LNCaP clone FGC (cell line): ENCODE data around the gene TMEM266.
A peak's percentile ranks its signal among the peaks of the same experiment; 100 is the strongest.

ENCODE experiments used
- DNase-seq: peaks from one replicate; pipeline ENCODE4 v3.0.0-alpha.2; 2011; ENCODE audit warnings: low read depth
- H3K4me3 ChIP-seq: 2 replicates; pipeline ENCODE4 v1.5.1; 2011; ENCODE audit warnings: mild to moderate bottlenecking, low read depth, low read length, control low read depth
- TF ChIP-seq, protein P1 (sequence below): IDR thresholded peaks from 2 replicates; pipeline ENCODE4 v1.5.1; 2012; ENCODE audit warnings: mild to moderate bottlenecking; ENCODE audit not compliant: control insufficient read depth, insufficient read depth; ENCODE audit errors: extremely low read depth

Gene TMEM266

DNA sequence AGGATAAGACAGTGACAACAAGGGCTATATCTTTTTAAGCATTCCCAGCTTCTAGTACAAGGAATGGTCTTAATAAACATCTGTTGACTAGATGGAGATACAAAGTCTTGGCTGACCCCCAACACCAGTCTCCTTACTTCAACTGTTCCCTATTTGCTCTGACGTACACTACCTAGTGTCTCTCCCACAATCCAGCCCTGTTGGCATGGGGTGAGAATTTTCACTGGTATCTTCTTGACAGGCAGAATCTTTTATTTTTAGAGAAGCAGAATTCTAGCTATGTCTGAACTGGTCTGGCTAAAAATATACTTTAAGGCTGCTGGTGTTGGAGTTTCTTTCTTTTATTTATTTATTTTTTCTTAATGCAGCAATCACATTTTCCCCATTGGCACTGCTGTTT, 169.5 kb downstream of the TMEM266 start:
- DNase-seq: no peak
- H3K4me3 ChIP-seq: no peak overlapping the region
- TF ChIP-seq, protein P1, sequence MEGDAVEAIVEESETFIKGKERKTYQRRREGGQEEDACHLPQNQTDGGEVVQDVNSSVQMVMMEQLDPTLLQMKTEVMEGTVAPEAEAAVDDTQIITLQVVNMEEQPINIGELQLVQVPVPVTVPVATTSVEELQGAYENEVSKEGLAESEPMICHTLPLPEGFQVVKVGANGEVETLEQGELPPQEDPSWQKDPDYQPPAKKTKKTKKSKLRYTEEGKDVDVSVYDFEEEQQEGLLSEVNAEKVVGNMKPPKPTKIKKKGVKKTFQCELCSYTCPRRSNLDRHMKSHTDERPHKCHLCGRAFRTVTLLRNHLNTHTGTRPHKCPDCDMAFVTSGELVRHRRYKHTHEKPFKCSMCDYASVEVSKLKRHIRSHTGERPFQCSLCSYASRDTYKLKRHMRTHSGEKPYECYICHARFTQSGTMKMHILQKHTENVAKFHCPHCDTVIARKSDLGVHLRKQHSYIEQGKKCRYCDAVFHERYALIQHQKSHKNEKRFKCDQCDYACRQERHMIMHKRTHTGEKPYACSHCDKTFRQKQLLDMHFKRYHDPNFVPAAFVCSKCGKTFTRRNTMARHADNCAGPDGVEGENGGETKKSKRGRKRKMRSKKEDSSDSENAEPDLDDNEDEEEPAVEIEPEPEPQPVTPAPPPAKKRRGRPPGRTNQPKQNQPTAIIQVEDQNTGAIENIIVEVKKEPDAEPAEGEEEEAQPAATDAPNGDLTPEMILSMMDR: no peak

GRCh38 chr15:76233921-76234320, 174.1 kb downstream of the TMEM266 start:
- peak; percentile 85 for DNase-seq
- no peak overlapping the region for H3K4me3 ChIP-seq
- TF ChIP-seq, protein P1: no peak

DNA sequence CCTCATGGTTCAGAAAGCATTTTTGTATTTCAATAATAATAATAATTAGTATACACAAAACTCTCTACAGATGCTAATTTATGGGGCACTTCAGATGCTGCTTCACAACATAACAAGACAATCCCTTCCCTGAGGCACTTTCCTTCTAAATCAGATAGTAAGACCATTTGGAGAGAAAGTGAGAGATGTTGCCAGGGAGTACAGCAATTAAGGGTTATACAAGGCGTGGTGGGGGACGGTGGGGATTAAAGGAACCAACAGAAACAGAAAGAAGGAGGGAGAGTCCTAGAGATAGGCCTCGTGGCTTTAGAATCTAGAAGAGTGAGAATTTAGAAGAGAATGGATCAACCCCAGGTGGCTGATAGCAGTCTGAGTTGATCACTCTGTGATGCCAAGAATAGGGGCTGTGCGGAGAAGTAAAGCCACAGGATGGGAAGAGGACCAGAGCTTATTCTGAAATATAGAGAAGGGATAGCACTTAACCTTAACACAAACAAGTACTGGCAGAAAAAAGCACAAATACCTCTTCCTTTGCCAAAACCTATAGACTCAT, 174.6 kb downstream of the TMEM266 start:
- no peak overlapping the region for H3K4me3 ChIP-seq
- DNase-seq: no peak
- TF ChIP-seq, protein P1: no peak

GRCh38 chr15:76235186-76235826, 175.5 kb downstream of the TMEM266 start:
- DNase-seq: no peak
- TF ChIP-seq, protein P1: peak; percentile 38
- no peak overlapping the region for H3K4me3 ChIP-seq

- H3K4me3 ChIP-seq: no peak overlapping the region
- TF ChIP-seq, protein P1: no peak
- no peak for DNase-seq
These were observed 176.6 kb downstream of the TMEM266 start for GRCh38 chr15:76236350-76236749.

- H3K4me3 ChIP-seq: no peak overlapping the region
- TF ChIP-seq, protein P1: no peak
- DNase-seq: no peak
These were observed 180.0 kb downstream of the TMEM266 start for GRCh38 chr15:76239786-76240185.
